Body of pancreas (tissue), 4 donors: ENCODE measurements around the gene TSPAN4. TPM values are rescaled to one million over a fixed set of nuclear protein-coding genes. Genes with fewer than 3 reads are reported as not detected.
A peak's percentile ranks its signal among the peaks of the same experiment; 100 is the strongest.

ENCODE experiments used
- ATAC-seq: fragments of 150-250 bp; one replicate; pipeline ENCODE4 v1.9.1; 2016
- DNase-seq, 4 donors: peaks; one replicate each; pipeline ENCODE4 v3.0.0-alpha.2; 2019
- H3K27ac ChIP-seq, 4 donors: fragments of 200-600 bp; sonication (generic); 1 replicate in 3 of 4; 2 replicates in 1 of 4; pipeline versions ENCODE4 v1.5.1 to v1.6.1; 2016 to 2019; ENCODE audit warnings: mild to moderate bottlenecking in 1 of 4, mixed read lengths in 1 of 4, moderate library complexity in 1 of 4
- H3K27me3 ChIP-seq, 2 donors: fragments of 200-600 bp; sonication (generic); one replicate each; pipeline ENCODE4 v1.6.0; 2016; ENCODE audit warnings: mild to moderate bottlenecking in 1 of 2
- H3K36me3 ChIP-seq, 2 donors: fragments of 200-600 bp; sonication (generic); replicated peaks in 1 of 2; 2 replicates each; pipeline ENCODE4 v1.5.1; 2016; ENCODE audit warnings: low read depth in 2 of 2; ENCODE audit not compliant: insufficient read depth in 1 of 2
- H3K4me1 ChIP-seq: fragments of 200-600 bp; sonication (generic); one replicate; pipeline ENCODE4 v1.6.0; 2016
- H3K4me3 ChIP-seq, 2 donors: fragments of 200-600 bp; sonication (generic); 1 replicate in 1 of 2; 2 replicates in 1 of 2; pipeline ENCODE4 v1.5.1; 2016 to 2019
- H3K9me3 ChIP-seq, 3 donors: fragments of 200-600 bp; sonication (generic); 1 replicate in 2 of 3; 2 replicates in 1 of 3; pipeline ENCODE4 v1.5.1; 2016
- CTCF ChIP-seq, 7 experiments: fragments of 450-650 bp in 4 of 7; fragments of 200-600 bp in 3 of 7; sonication (generic) in 3 of 7; IDR thresholded peaks; one replicate each; pipeline ENCODE4 v1.5.1; 2016 to 2019; ENCODE audit warnings: antibody characterized with exemption in 7 of 7
- POLR2A ChIP-seq, 3 donors: fragments of 450-650 bp; IDR thresholded peaks; one replicate each; pipeline ENCODE4 v1.6.1; 2016; ENCODE audit warnings: antibody characterized with exemption in 3 of 3, mild to moderate bottlenecking in 2 of 3
- WGBS, 2 donors: methylation state at CpG; one replicate each; pipeline ENCODE4 v1.1.5; 2017; 5-methylcytosine and 5-hydroxymethylcytosine counted together
- intact Hi-C: fragments of 100-400 bp; cut with DNase I; formaldehyde crosslinking; loops from one replicate; pipeline ENCODE4 v1.15.1; 2023
- small RNA-seq: library from RNA; depleted of rRNA; stranded (forward); fragments of <200 nt; gene quantifications from one replicate; pipeline ENCODE3, GENCODE V24; 2016
- total RNA-seq, 2 donors: library from RNA; depleted of rRNA; stranded (reverse); fragments of >200 nt; gene quantifications; one replicate each; pipeline ENCODE4 v1.1.0, GENCODE V29; 2016

Gene TSPAN4
- total RNA-seq, 2 donors from 2014 or later = 44.9 to 87.7 TPM

GRCh38 chr11:912266-912665, 69.6 kb downstream of the TSPAN4 start:
- H3K27me3 ChIP-seq = no peaks in the 10 kb centered on the region
- WGBS, 2 donors = 95 to 96% methylated on average over 14 of the region's 14 CpGs
- DNase-seq (no peak), ATAC-seq (no peak)
- peaks cover 27% of the 10 kb centered on the region for H3K4me1 ChIP-seq
- intact Hi-C loops = no loop called here
- TF ChIP-seq CTCF (IDR thresholded peaks at IDR 0.05) = no peak
- TF ChIP-seq POLR2A (IDR thresholded peaks at IDR 0.05) = no peak
- H3K4me3 ChIP-seq = no peak overlapping the region
- no peaks in the 10 kb centered on the region for H3K36me3 ChIP-seq
- H3K9me3 ChIP-seq = no peaks in the 10 kb centered on the region
- no peak overlapping the region for H3K27ac ChIP-seq

GRCh38 chr11:913043-913442, 70.4 kb downstream of the TSPAN4 start:
- Histone ChIP-seq H3K36me3 (no peaks in the 10 kb centered on the region), H3K9me3 (no peaks in the 10 kb centered on the region), H3K27ac (no peak overlapping the region), H3K4me1 (peaks cover 27% of the 10 kb centered on the region), H3K27me3 (no peaks in the 10 kb centered on the region), H3K4me3 (no peak overlapping the region)
- DNase-seq (no peak), ATAC-seq (no peak)
- intact Hi-C loops = no loop called here
- 78 to 82% methylated on average over 4 of the region's 4 CpGs for WGBS, 2 donors
- no peak for TF ChIP-seq CTCF (IDR thresholded peaks at IDR 0.05)
- TF ChIP-seq POLR2A (IDR thresholded peaks at IDR 0.05) = no peak

- intact Hi-C loops = no loop called here
- H3K27ac ChIP-seq = no peak overlapping the region
- no peak for TF ChIP-seq CTCF (IDR thresholded peaks at IDR 0.05)
- ATAC-seq = no peak
- no peaks in the 10 kb centered on the region for H3K9me3 ChIP-seq
- peaks cover 17% of the 10 kb centered on the region for H3K4me1 ChIP-seq
- WGBS, 2 donors = 67 to 78% methylated on average over 2 to 5 of the region's 5 CpGs
- no peak overlapping the region for H3K4me3 ChIP-seq
- no peak for DNase-seq
- no peaks in the 10 kb centered on the region for H3K36me3 ChIP-seq
- H3K27me3 ChIP-seq = no peaks in the 10 kb centered on the region
Observed at GRCh38 chr11:914204-914603, 71.6 kb downstream of the TSPAN4 start.

DNA sequence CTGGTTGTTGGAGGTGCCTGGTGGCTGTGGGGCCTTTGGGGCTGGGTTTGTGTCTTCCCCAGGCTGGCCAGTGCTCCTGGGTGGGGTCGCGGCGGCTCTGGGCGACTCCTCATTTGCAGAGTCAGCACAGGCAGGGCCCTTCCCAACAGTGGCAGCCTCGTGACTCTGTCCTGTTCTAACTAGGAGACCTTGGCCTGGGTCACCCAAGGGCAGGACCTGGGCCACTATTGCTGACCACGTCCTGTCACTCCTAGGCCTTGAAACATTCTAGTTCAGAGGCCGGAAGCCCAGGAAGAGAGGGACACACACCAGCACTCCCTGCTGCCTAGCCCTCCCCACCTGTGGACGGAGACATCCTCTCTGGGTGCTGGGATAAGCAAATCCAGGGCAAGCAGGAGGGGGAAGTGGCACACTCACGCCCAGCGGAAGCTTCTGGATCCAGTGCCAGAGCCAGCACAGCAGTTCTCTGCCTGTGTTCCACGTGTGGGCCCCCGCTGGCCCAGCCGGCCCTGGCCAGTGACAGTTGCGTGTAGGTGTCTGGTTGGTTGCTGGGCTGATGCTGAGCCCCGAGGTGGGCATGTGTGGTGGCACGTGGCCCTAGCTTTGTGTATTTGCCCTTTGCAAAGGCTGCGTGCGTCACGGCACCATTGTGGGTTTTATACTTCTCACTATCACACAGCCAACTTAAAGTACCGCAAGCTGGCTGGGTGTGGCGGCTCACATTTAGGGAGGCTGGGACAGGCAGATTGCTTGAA, 72.3 kb downstream of the TSPAN4 start:
- TF ChIP-seq CTCF (IDR thresholded peaks at IDR 0.05) = no peak
- no peak for TF ChIP-seq POLR2A (IDR thresholded peaks at IDR 0.05)
- intact Hi-C loops = no loop called here
- no peaks in the 10 kb centered on the region for H3K36me3 ChIP-seq
- H3K27ac ChIP-seq = no peak overlapping the region
- H3K4me1 ChIP-seq = peaks cover 10% of the 10 kb centered on the region
- 83 to 100% methylated on average over 1 to 21 of the region's 21 CpGs for WGBS, 2 donors
- no peak overlapping the region for H3K4me3 ChIP-seq
- DNase-seq = peak in 2 of 4 donors; percentile 28 to 69
- ATAC-seq = no peak
- H3K9me3 ChIP-seq = no peaks in the 10 kb centered on the region
- no peaks in the 10 kb centered on the region for H3K27me3 ChIP-seq

Small RNAs within 50 kb of the gene (small RNA-seq; reads per million reads assigned to genes)
- not detected for gene SNORA52

Other genes starting within 250 kb of the TSPAN4 start
- 10 to 100 TPM; 10.4 to 10.9 TPM for gene IRF7, start 226.9 kb upstream of the TSPAN4 start, total RNA-seq
- gene CDHR5, start 217.9 kb upstream of the TSPAN4 start, total RNA-seq = 10 to 100 TPM in 1 of 2 donors, not detected in 1; 14.5 TPM
- not detected for gene SCT, start 215.7 kb upstream of the TSPAN4 start, total RNA-seq
- gene DRD4, start 205.6 kb upstream of the TSPAN4 start, total RNA-seq = 1 to 10 TPM in 1 of 2 donors, not detected in 1; 3.0 TPM
- 10 to 100 TPM; 15.8 to 28.0 TPM for gene DEAF1, start 147.6 kb upstream of the TSPAN4 start, total RNA-seq
- 10 to 100 TPM; 21.8 to 36.3 TPM for gene TMEM80, start 147.0 kb upstream of the TSPAN4 start, total RNA-seq
- gene EPS8L2, start 136.6 kb upstream of the TSPAN4 start, total RNA-seq = 100 to 1,000 TPM; 126 to 153 TPM
- gene TALDO1, start 95.4 kb upstream of the TSPAN4 start, total RNA-seq = 100 to 1,000 TPM in 1 of 2 donors, 10 to 100 TPM in 1; 78.9 to 119 TPM
- gene GATD1, start 65.4 kb upstream of the TSPAN4 start, total RNA-seq = 10 to 100 TPM; 14.0 to 28.7 TPM
- under 1 TPM in 1 of 2 donors, not detected in 1; 0.78 TPM for gene CEND1, start 52.8 kb upstream of the TSPAN4 start, total RNA-seq
- gene SLC25A22, start 44.6 kb upstream of the TSPAN4 start, total RNA-seq = 10 to 100 TPM; 55.8 to 69.5 TPM
- 10 to 100 TPM; 11.9 to 98.6 TPM for gene PIDD1, start 37.6 kb upstream of the TSPAN4 start, total RNA-seq
- 100 to 1,000 TPM; 395 to 402 TPM for gene RPLP2, start 32.9 kb upstream of the TSPAN4 start, total RNA-seq
- gene PNPLA2, start 23.9 kb upstream of the TSPAN4 start, total RNA-seq = 100 to 1,000 TPM in 1 of 2 donors, 10 to 100 TPM in 1; 72.1 to 351 TPM
- gene CRACR2B, start 14.9 kb upstream of the TSPAN4 start, total RNA-seq = 100 to 1,000 TPM; 134 to 368 TPM
- 100 to 1,000 TPM; 152 to 282 TPM for gene CD151, start 9.9 kb upstream of the TSPAN4 start, total RNA-seq
- 10 to 100 TPM; 33.5 to 83.4 TPM for gene POLR2L, start 323 bp upstream of the TSPAN4 start, total RNA-seq
- gene CHID1, start 68.0 kb downstream of the TSPAN4 start, total RNA-seq = 10 to 100 TPM; 39.4 to 81.4 TPM
- 10 to 100 TPM; 40.7 to 77.8 TPM for gene AP2A2, start 83.0 kb downstream of the TSPAN4 start, total RNA-seq
- 100 to 1,000 TPM; 101 to 194 TPM for gene MUC6, start 193.9 kb downstream of the TSPAN4 start, total RNA-seq
- under 1 TPM in 1 of 2 donors, not detected in 1; under 0.01 TPM for gene MUC2, start 232.0 kb downstream of the TSPAN4 start, total RNA-seq